Measurements from ENCODE around the gene SH3BGRL2.
"Not testable (repeated sequence)": the region's sequence is repeated elsewhere in the genome, so short reads cannot be mapped to it uniquely, and the experiment has no call there.

The SH3BGRL2 gene

GRCh38 chr6:79657238-79657637 lies 26.1 kb downstream of the SH3BGRL2 start:
- Mint-ChIP-seq H3K4me1 (peaks cover 28% of the 10 kb centered on the region), H3K27ac (no peak overlapping the region), H3K4me3 (no peak overlapping the region), H3K9me3 (peaks cover 7 to 16% of the 10 kb centered on the region in 2 donors), H3K27me3 (no peaks in the 10 kb centered on the region)
- ATAC-seq (peak; percentile 52), DNase-seq (no peak)

GRCh38 chr6:79663655-79664054 lies 32.5 kb downstream of the SH3BGRL2 start:
- not testable (repeated sequence) for H3K27ac Mint-ChIP-seq, H3K27me3 Mint-ChIP-seq, H3K4me3 Mint-ChIP-seq, ATAC-seq, DNase-seq
- peaks cover 50% of the 10 kb centered on the region for H3K4me1 Mint-ChIP-seq
- peaks cover 15 to 24% of the 10 kb centered on the region in 2 donors for H3K9me3 Mint-ChIP-seq

DNA sequence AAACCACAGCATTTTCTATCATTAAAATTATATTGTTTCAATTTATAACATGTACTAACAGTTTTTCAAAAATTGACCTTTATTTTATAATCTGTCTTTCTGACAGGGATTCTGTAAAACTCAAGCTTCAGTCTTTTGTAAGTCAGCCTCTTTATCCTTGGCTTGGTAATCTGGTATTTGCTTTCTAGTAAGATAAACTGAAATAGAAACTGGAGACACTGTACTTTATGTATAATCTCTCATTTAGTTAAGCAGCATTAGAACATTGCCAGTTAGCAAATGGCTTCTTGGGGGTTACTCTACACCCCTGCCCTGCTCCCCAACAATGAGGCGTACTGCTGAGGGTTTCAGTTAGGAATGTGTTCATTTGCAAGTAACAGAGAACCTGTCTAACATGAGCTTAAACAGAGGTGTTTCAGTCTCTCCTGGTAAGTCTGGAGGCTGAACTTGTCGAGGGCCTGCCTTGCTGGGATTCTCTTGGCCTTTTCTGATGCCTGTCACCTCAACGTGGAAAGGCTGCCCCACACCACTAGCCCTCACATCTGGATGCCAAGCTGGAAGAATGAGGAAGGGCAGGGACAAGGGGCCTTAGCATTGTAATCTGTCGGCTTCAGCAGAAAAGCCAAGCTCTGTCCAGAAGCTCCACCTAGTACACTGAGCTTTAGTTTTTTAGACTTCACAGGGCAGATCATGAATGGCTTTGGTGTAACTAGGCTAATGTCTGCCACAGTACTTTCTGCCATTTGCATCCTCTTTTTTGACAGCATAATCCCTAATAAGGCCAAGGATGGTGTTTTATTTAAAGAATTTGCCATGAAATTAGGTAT lies 34.8 kb downstream of the SH3BGRL2 start:
- ATAC-seq (peak; percentile 40), DNase-seq (no peak)
- Mint-ChIP-seq H3K27ac (peak overlapping the region; percentile 69), H3K4me1 (peaks cover 71% of the 10 kb centered on the region), H3K9me3 (peaks cover 12 to 15% of the 10 kb centered on the region in 2 donors), H3K27me3 (no peaks in the 10 kb centered on the region), H3K4me3 (peak overlapping the region; percentile 14 to 54)

GRCh38 chr6:79666634-79667033 lies 35.5 kb downstream of the SH3BGRL2 start:
- H3K4me1 Mint-ChIP-seq = peaks cover 78% of the 10 kb centered on the region
- H3K27me3 Mint-ChIP-seq = no peaks in the 10 kb centered on the region
- H3K27ac Mint-ChIP-seq = peak overlapping the region; percentile 44 to 69
- no peak for ATAC-seq
- peaks cover 9% of the 10 kb centered on the region in 2 donors for H3K9me3 Mint-ChIP-seq
- H3K4me3 Mint-ChIP-seq = no peak overlapping the region
- no peak for DNase-seq

- Mint-ChIP-seq H3K4me1 (peaks cover 83% of the 10 kb centered on the region), H3K4me3 (peak overlapping the region in 1 of 2 donors; percentile 39), H3K9me3 (peaks cover 0 to 4% of the 10 kb centered on the region in 2 donors), H3K27ac (no peak overlapping the region), H3K27me3 (no peaks in the 10 kb centered on the region)
- DNase-seq (no peak), ATAC-seq (no peak)
These were observed 37.3 kb downstream of the SH3BGRL2 start for GRCh38 chr6:79668381-79668780.

- no peak overlapping the region for H3K4me3 Mint-ChIP-seq
- no peaks in the 10 kb centered on the region for H3K27me3 Mint-ChIP-seq
- no peak for DNase-seq
- ATAC-seq = no peak
- H3K27ac Mint-ChIP-seq = peak overlapping the region in 1 of 2 donors; percentile 71
- no peaks in the 10 kb centered on the region for H3K9me3 Mint-ChIP-seq
- peaks cover 75% of the 10 kb centered on the region for H3K4me1 Mint-ChIP-seq
These were observed 38.6 kb downstream of the SH3BGRL2 start for GRCh38 chr6:79669766-79670165.

- peaks cover 2 to 7% of the 10 kb centered on the region in 2 donors for H3K9me3 Mint-ChIP-seq
- peak overlapping the region in 1 of 2 donors; percentile 43 for H3K27ac Mint-ChIP-seq
- no peak for ATAC-seq
- H3K4me3 Mint-ChIP-seq = peak overlapping the region; percentile 46 to 50
- DNase-seq = no peak
- no peaks in the 10 kb centered on the region for H3K27me3 Mint-ChIP-seq
- peaks cover 74% of the 10 kb centered on the region for H3K4me1 Mint-ChIP-seq
These were observed 39.7 kb downstream of the SH3BGRL2 start for GRCh38 chr6:79670789-79671188.

GRCh38 chr6:79671600-79672266 lies 40.6 kb downstream of the SH3BGRL2 start:
- ATAC-seq (peak; percentile 95), DNase-seq (peak; percentile 41 to 69)
- Mint-ChIP-seq H3K27me3 (no peaks in the 10 kb centered on the region), H3K4me3 (peak overlapping the region; percentile 46 to 50), H3K27ac (peak overlapping the region; percentile 65 to 89), H3K9me3 (peaks cover 7 to 9% of the 10 kb centered on the region in 2 donors), H3K4me1 (peaks cover 65% of the 10 kb centered on the region)

- no peak for DNase-seq
- no peak for ATAC-seq
- H3K4me1 Mint-ChIP-seq = peaks cover 59% of the 10 kb centered on the region
- H3K27ac Mint-ChIP-seq = peak overlapping the region in 1 of 2 donors; percentile 74
- peak overlapping the region; percentile 52 to 64 for H3K4me3 Mint-ChIP-seq
- peaks cover 7 to 9% of the 10 kb centered on the region in 2 donors for H3K9me3 Mint-ChIP-seq
- H3K27me3 Mint-ChIP-seq = no peaks in the 10 kb centered on the region
These were observed 41.5 kb downstream of the SH3BGRL2 start for GRCh38 chr6:79672631-79673111.

DNA sequence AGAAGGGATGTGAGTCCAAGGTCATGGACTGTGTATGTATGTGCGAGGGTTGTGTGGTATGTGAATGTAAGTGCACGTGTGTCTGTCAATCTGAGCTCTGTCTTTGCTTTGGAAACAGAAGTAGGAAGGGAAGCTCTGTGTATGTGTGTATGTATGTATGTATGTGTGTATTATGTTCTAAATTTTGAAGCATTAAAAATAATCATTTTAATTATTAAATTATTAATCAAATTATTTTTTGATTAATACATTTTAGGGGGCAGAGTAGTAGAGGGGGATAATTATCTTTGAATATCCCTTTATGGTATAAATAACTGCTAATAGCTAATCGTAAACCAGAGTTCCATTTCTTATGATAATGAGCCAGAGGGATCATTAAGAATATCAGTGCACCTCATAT lies 42.8 kb downstream of the SH3BGRL2 start:
- H3K9me3 Mint-ChIP-seq = peaks cover 7 to 9% of the 10 kb centered on the region in 2 donors
- H3K4me1 Mint-ChIP-seq = peaks cover 53% of the 10 kb centered on the region
- no peak for DNase-seq
- ATAC-seq = no peak
- H3K27me3 Mint-ChIP-seq = no peaks in the 10 kb centered on the region
- H3K27ac Mint-ChIP-seq = no peak overlapping the region
- no peak overlapping the region for H3K4me3 Mint-ChIP-seq

GRCh38 chr6:79676785-79677736 lies 45.9 kb downstream of the SH3BGRL2 start:
- Mint-ChIP-seq H3K27me3 (no peaks in the 10 kb centered on the region), H3K4me3 (no peak overlapping the region), H3K27ac (no peak overlapping the region), H3K4me1 (peaks cover 35% of the 10 kb centered on the region), H3K9me3 (peaks cover 13% of the 10 kb centered on the region in 2 donors)
- ATAC-seq (peak; percentile 44), DNase-seq (no peak)

- not testable (repeated sequence) for ATAC-seq, H3K4me3 Mint-ChIP-seq, DNase-seq, H3K27me3 Mint-ChIP-seq
- Mint-ChIP-seq H3K9me3 (peaks cover 5 to 13% of the 10 kb centered on the region in 2 donors), H3K4me1 (peaks cover 32% of the 10 kb centered on the region), H3K27ac (peak overlapping the region in 1 of 2 donors; percentile 42)
These were observed 51.6 kb downstream of the SH3BGRL2 start for GRCh38 chr6:79682682-79683081.

DNA sequence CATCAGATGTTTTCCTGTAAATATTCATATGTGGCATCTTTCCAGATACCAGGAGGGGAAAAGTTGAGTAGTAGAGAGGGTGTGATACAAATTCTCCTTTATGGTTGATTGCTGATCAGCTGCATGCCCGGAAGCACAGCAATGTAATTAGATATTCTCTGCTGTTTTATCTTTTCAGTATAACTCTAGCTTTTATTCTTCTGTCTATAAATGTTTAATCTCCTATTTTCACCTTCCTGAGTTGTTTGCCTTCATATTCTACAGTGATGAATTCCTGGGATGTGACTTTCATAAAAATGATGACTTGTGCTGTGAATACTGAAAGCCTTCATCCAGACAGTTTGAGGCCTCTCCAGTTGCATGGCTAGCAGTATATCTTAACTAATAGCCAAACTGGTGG lies 53.7 kb downstream of the SH3BGRL2 start:
- Mint-ChIP-seq H3K4me3 (no peak overlapping the region), H3K27me3 (no peaks in the 10 kb centered on the region), H3K27ac (no peak overlapping the region), H3K4me1 (peaks cover 28% of the 10 kb centered on the region), H3K9me3 (peaks cover 4 to 12% of the 10 kb centered on the region in 2 donors)
- ATAC-seq (no peak), DNase-seq (no peak)

GRCh38 chr6:79686707-79687309 lies 55.7 kb downstream of the SH3BGRL2 start:
- H3K4me3 Mint-ChIP-seq = peak overlapping the region; percentile 49 to 55
- no peaks in the 10 kb centered on the region for H3K27me3 Mint-ChIP-seq
- DNase-seq (no peak), ATAC-seq (peak; percentile 50)
- peaks cover 0 to 8% of the 10 kb centered on the region in 2 donors for H3K9me3 Mint-ChIP-seq
- peak overlapping the region; percentile 39 to 75 for H3K27ac Mint-ChIP-seq
- peaks cover 36% of the 10 kb centered on the region for H3K4me1 Mint-ChIP-seq

All from stimulated activated naive CD8-positive, alpha-beta T cell treated with anti-CD3 and anti-CD28 coated beads, Interleukin-15, amount 100 ng/mL, for 72 hours (primary cell).